ENCODE results near the gene NEMP2.

GRCh38 chr2:190504912-190505311 lies 29.6 kb downstream of the NEMP2 start:
- TF ChIP-seq ZNF70 (CRISPR knock-in tag; IDR thresholded peaks at IDR 0.05) = no peak
- TF ChIP-seq TOX (CRISPR knock-in tag; IDR thresholded peaks at IDR 0.05; ENCODE audit: borderline replicate concordance) = no peak
- no peak for TF ChIP-seq ISL1 (CRISPR knock-in tag; IDR thresholded peaks at IDR 0.05)
- no peak for TF ChIP-seq PPARA (CRISPR knock-in tag; IDR thresholded peaks at IDR 0.05; ENCODE audit: borderline replicate concordance)
- TF ChIP-seq BACH2 (CRISPR knock-in tag; IDR thresholded peaks at IDR 0.05; ENCODE audit: borderline replicate concordance) = no peak
